IMR-90 (cell line): ENCODE measurements around the gene YAE1. TPM values are rescaled to one million over a fixed set of nuclear protein-coding genes. Genes with fewer than 3 reads are reported as not detected.

Experiments used
- polyA plus RNA-seq, 3 experiments: library from polyadenylated mRNA; depleted of rRNA; stranded (reverse); fragments of >200 nt; gene quantifications; 2 replicates each; pipeline ENCODE4 v1.2.3, GENCODE V29; 2012; ENCODE audit warnings: low replicate concordance in 1 of 3
- total RNA-seq: library from RNA; depleted of rRNA; stranded (reverse); fragments of >200 nt; gene quantifications from 2 replicates; pipeline ENCODE4 v1.2.3, GENCODE V29; 2012; rRNA removed

YAE1 gene
- total and polyA plus RNA-seq, 2 of the 4 experiments (the other 2 are of a cell fraction): 28.6 to 36.7 TPM

Other genes with a start within 250 kb of the YAE1 start
- gene RALA, start 57.2 kb downstream of the YAE1 start, total RNA-seq: 7.7 and 15.8 TPM in 2 replicates
- gene RALA, start 57.2 kb downstream of the YAE1 start, polyA plus RNA-seq (2012; rRNA removed): 20.5 and 21.1 TPM in 2 replicates